Activated CD4-positive, alpha-beta T cell treated with anti-CD3 and anti-CD28 coated beads, Interleukin-2, amount 10 ng/mL, durations not matched to agents 7 days and 5 days (primary cell): Measurements from ENCODE around the gene PDCD1. TPM values are rescaled to one million over a fixed set of nuclear protein-coding genes. Genes with fewer than 3 reads are reported as not detected.

Experiments
- CTCF ChIA-PET: fragments of 350-600 bp; sonication (Branson Sonifier 250); formaldehyde crosslinking; loops from one replicate; lab custom pipeline; 2021; ENCODE audit warnings: antibody characterized with exemption; lab: Charles Lee
- POLR2A ChIA-PET: fragments of 350-600 bp; sonication (Branson Sonifier 250); formaldehyde crosslinking; loops from one replicate; lab custom pipeline; 2021; ENCODE audit warnings: antibody characterized with exemption; lab: Charles Lee
- DNase-seq: peaks from one replicate; pipeline ENCODE4 v3.0.0-alpha.2; 2020
- H3K27ac Mint-ChIP-seq: one replicate; pipeline ENCODE4 v1.8.0; 2021; ENCODE audit warnings: mild to moderate bottlenecking, moderate library complexity, mixed read lengths
- H3K27me3 Mint-ChIP-seq: one replicate; pipeline ENCODE4 v1.8.0; 2021; ENCODE audit warnings: mixed read lengths
- H3K36me3 Mint-ChIP-seq: one replicate; pipeline ENCODE4 v1.8.0; 2021; ENCODE audit warnings: low read depth, mixed read lengths
- H3K4me1 Mint-ChIP-seq: one replicate; pipeline ENCODE4 v1.8.0; 2021; ENCODE audit warnings: mixed read lengths
- H3K4me3 Mint-ChIP-seq: one replicate; pipeline ENCODE4 v1.8.0; 2021; ENCODE audit warnings: mild to moderate bottlenecking, moderate library complexity, mixed read lengths
- H3K9me3 Mint-ChIP-seq: one replicate; pipeline ENCODE4 v1.8.0; 2021; ENCODE audit warnings: mixed read lengths
- total RNA-seq, 2 experiments: library from RNA; stranded (reverse); gene quantifications; one replicate each; pipeline ENCODE4 v1.2.3, GENCODE V29; 2021

The PDCD1 gene
- total RNA-seq, 2 experiments from 2014 or later = 4.7 to 4.9 TPM

GRCh38 chr2:241871538-241872312 lies 13.0 kb upstream of the PDCD1 start:
- POLR2A ChIA-PET = no interaction called here
- H3K9me3 Mint-ChIP-seq = no peaks in the 10 kb centered on the region
- no peak for DNase-seq
- no peak overlapping the region for H3K27ac Mint-ChIP-seq
- CTCF ChIA-PET = no interaction called here
- H3K4me1 Mint-ChIP-seq = peaks cover 28% of the 10 kb centered on the region
- no peak overlapping the region for H3K4me3 Mint-ChIP-seq
- H3K27me3 Mint-ChIP-seq = peaks cover 9% of the 10 kb centered on the region
- no peaks in the 10 kb centered on the region for H3K36me3 Mint-ChIP-seq

- no peak for DNase-seq
- Mint-ChIP-seq H3K4me3 (no peak overlapping the region), H3K9me3 (no peaks in the 10 kb centered on the region), H3K36me3 (no peaks in the 10 kb centered on the region), H3K27me3 (peaks cover 9% of the 10 kb centered on the region), H3K4me1 (peaks cover 28% of the 10 kb centered on the region), H3K27ac (no peak overlapping the region)
- ChIA-PET CTCF (interaction anchor here (1.0 kb wide), 2 partner anchors 8 to 30 kb away, joined by 3 to 5 read pairs; no protein-coding TSS in a partner anchor), POLR2A (no interaction called here)
These were observed 12.2 kb upstream of the PDCD1 start for GRCh38 chr2:241870611-241871537.

- Mint-ChIP-seq H3K4me1 (peaks cover 36% of the 10 kb centered on the region), H3K4me3 (no peak overlapping the region), H3K36me3 (no peaks in the 10 kb centered on the region), H3K9me3 (peaks cover under 1% of the 10 kb centered on the region), H3K27me3 (peaks cover 17% of the 10 kb centered on the region), H3K27ac (no peak overlapping the region)
- DNase-seq = no peak
- POLR2A ChIA-PET = no interaction called here
- CTCF ChIA-PET = interaction anchor here (1.0 kb wide), 2 partner anchors 9 to 29 kb away, joined by 3 to 5 read pairs; no protein-coding TSS in a partner anchor
These were observed 11.4 kb upstream of the PDCD1 start for GRCh38 chr2:241870081-241870541.

GRCh38 chr2:241869087-241869961 lies 10.6 kb upstream of the PDCD1 start, which contains the start of gene RTP5:
TSS of gene RTP5 (plus strand) at chr2:241869729. CDS start at chr2:241869757, 28 bp downstream.
- ChIA-PET CTCF (interaction anchor here (0.6 to 2.7 kb wide), 5 partner anchors 9 to 223 kb away, joined by 3 to 19 read pairs (median 3); partner anchors contain the start of gene PDCD1), POLR2A (no interaction called here)
- no peak within 1 kb of the TSS for H3K4me3 Mint-ChIP-seq
- peaks cover 44% of the 10 kb centered on the region for H3K4me1 Mint-ChIP-seq
- no peak within 1 kb of the TSS for H3K27ac Mint-ChIP-seq
- peaks cover 2% of the 10 kb centered on the region for H3K36me3 Mint-ChIP-seq
- H3K9me3 Mint-ChIP-seq = peaks cover 8% of the 10 kb centered on the region
- H3K27me3 Mint-ChIP-seq = peaks cover 25% of the 10 kb centered on the region
- DNase-seq = no peak

- H3K4me3 Mint-ChIP-seq = no peak overlapping the region
- H3K27me3 Mint-ChIP-seq = peaks cover 28% of the 10 kb centered on the region
- peaks cover 12% of the 10 kb centered on the region for H3K9me3 Mint-ChIP-seq
- no peak for DNase-seq
- no peak overlapping the region for H3K27ac Mint-ChIP-seq
- peaks cover 50% of the 10 kb centered on the region for H3K4me1 Mint-ChIP-seq
- peaks cover 6% of the 10 kb centered on the region for H3K36me3 Mint-ChIP-seq
- CTCF ChIA-PET = interaction anchor here (0.6 to 2.7 kb wide), 7 partner anchors 10 to 920 kb away, joined by 3 to 19 read pairs (median 3); partner anchors contain the start of gene PDCD1
- POLR2A ChIA-PET = interaction anchor here (1.4 kb wide), 1 partner anchor 12 kb away, joined by 3 read pairs; no protein-coding TSS in a partner anchor
These were observed 10.0 kb upstream of the PDCD1 start for GRCh38 chr2:241868661-241869081.

- H3K27ac Mint-ChIP-seq = no peak overlapping the region
- ChIA-PET POLR2A (interaction anchor here (1.4 kb wide), 1 partner anchor 13 kb away, joined by 3 read pairs; no protein-coding TSS in a partner anchor), CTCF (interaction anchor here (0.9 to 2.7 kb wide), 5 partner anchors 9 to 919 kb away, joined by 3 to 19 read pairs (median 3); partner anchors contain the start of gene PDCD1)
- no peak overlapping the region for H3K4me3 Mint-ChIP-seq
- peaks cover 58% of the 10 kb centered on the region for H3K4me1 Mint-ChIP-seq
- peaks cover 28% of the 10 kb centered on the region for H3K27me3 Mint-ChIP-seq
- peaks cover 6% of the 10 kb centered on the region for H3K36me3 Mint-ChIP-seq
- DNase-seq = no peak
- peaks cover 12% of the 10 kb centered on the region for H3K9me3 Mint-ChIP-seq
These were observed 9.2 kb upstream of the PDCD1 start for GRCh38 chr2:241867776-241868420.

- no peak overlapping the region for H3K27ac Mint-ChIP-seq
- POLR2A ChIA-PET = interaction anchor here (0.6 to 1.4 kb wide), 2 partner anchors 14 to 166 kb away, joined by 3 read pairs; no protein-coding TSS in a partner anchor
- no peak for DNase-seq
- peaks cover 6% of the 10 kb centered on the region for H3K36me3 Mint-ChIP-seq
- peaks cover 12% of the 10 kb centered on the region for H3K9me3 Mint-ChIP-seq
- CTCF ChIA-PET = interaction anchor here (0.6 to 2.7 kb wide), 8 partner anchors 11 to 918 kb away, joined by 3 to 19 read pairs (median 3); partner anchors contain the start of gene ING5
- H3K4me1 Mint-ChIP-seq = peaks cover 61% of the 10 kb centered on the region
- H3K4me3 Mint-ChIP-seq = no peak overlapping the region
- H3K27me3 Mint-ChIP-seq = peaks cover 28% of the 10 kb centered on the region
These were observed 8.3 kb upstream of the PDCD1 start for GRCh38 chr2:241866790-241867645.

- peaks cover 6% of the 10 kb centered on the region for H3K36me3 Mint-ChIP-seq
- H3K27ac Mint-ChIP-seq = peak overlapping the region; percentile 41
- peaks cover 12% of the 10 kb centered on the region for H3K9me3 Mint-ChIP-seq
- H3K27me3 Mint-ChIP-seq = peaks cover 28% of the 10 kb centered on the region
- ChIA-PET CTCF (interaction anchor here (0.7 to 1.3 kb wide), 5 partner anchors 12 to 164 kb away, joined by 3 read pairs; partner anchors contain the start of gene ING5), POLR2A (interaction anchor here (0.6 kb wide), 1 partner anchor 165 kb away, joined by 3 read pairs; no protein-coding TSS in a partner anchor)
- H3K4me3 Mint-ChIP-seq = no peak overlapping the region
- H3K4me1 Mint-ChIP-seq = peaks cover 66% of the 10 kb centered on the region
- DNase-seq = peak; percentile 28
These were observed 7.5 kb upstream of the PDCD1 start for GRCh38 chr2:241865957-241866789.

GRCh38 chr2:241865416-241865956 lies 6.8 kb upstream of the PDCD1 start:
- ChIA-PET POLR2A (no interaction called here), CTCF (no interaction called here)
- Mint-ChIP-seq H3K27ac (peak overlapping the region; percentile 47), H3K9me3 (peaks cover 12% of the 10 kb centered on the region), H3K4me1 (peaks cover 66% of the 10 kb centered on the region), H3K36me3 (peaks cover 6% of the 10 kb centered on the region), H3K4me3 (peak overlapping the region; percentile 38), H3K27me3 (peaks cover 25% of the 10 kb centered on the region)
- no peak for DNase-seq

GRCh38 chr2:241864850-241865213 lies 6.1 kb upstream of the PDCD1 start:
- POLR2A ChIA-PET = no interaction called here

More at GRCh38 chr2:241864850-241865213, 6.1 kb upstream of the PDCD1 start:
- Mint-ChIP-seq H3K27ac (peak overlapping the region; percentile 77), H3K4me1 (peaks cover 73% of the 10 kb centered on the region), H3K27me3 (peaks cover 25% of the 10 kb centered on the region), H3K36me3 (peaks cover 6% of the 10 kb centered on the region), H3K9me3 (peaks cover 12% of the 10 kb centered on the region), H3K4me3 (peak overlapping the region; percentile 25)
- DNase-seq = no peak
- CTCF ChIA-PET = no interaction called here
